ENCODE measurements around the gene DNASE1L1.

GRCh38 chrX:154440623-154441357, 31.7 kb upstream of the DNASE1L1 start:
- no peak for TF ChIP-seq CTCF (conservative IDR thresholded peaks at IDR 0.05 in 1 of 2, IDR thresholded peaks at IDR 0.05 in 1 of 2; ENCODE audit: low read depth in 1 of 2, low read length in 2 of 2)
- no peak for TF ChIP-seq EZH2 (IDR thresholded peaks at IDR 0.05; ENCODE audit: low read length, missing control alignments)

Data from fibroblast of lung (primary cell).